Measurements from ENCODE around the gene PRADC1.

The PRADC1 gene

GRCh38 chr2:73197579-73197978 is 35.5 kb downstream of the PRADC1 start:
- H3K4me1 ChIP-seq (ENCODE audit: control insufficient read depth, insufficient read depth, low read length): peaks cover 5% of the 10 kb centered on the region; the same call in 1 of the 2 replicates
- no peak overlapping the region for H3K27ac ChIP-seq (ENCODE audit: low read depth, low read length)
- no peak overlapping the region for H3K4me3 ChIP-seq (ENCODE audit: low read depth, low read length)
- no peaks in the 10 kb centered on the region for H3K36me3 ChIP-seq (ENCODE audit: control insufficient read depth, insufficient read depth, low read length)
- peaks cover 21% of the 10 kb centered on the region for H3K27me3 ChIP-seq (ENCODE audit: control insufficient read depth, insufficient read depth, low read length)
- no peak overlapping the region for H3K9ac ChIP-seq (ENCODE audit: low read depth, low read length)
- H3K9me3 ChIP-seq (ENCODE audit: control insufficient read depth, insufficient read depth, low read length): no peaks in the 10 kb centered on the region

- Histone ChIP-seq H3K9ac (ENCODE audit: low read depth, low read length) (no peak overlapping the region), H3K27ac (ENCODE audit: low read depth, low read length) (no peak overlapping the region), H3K4me3 (ENCODE audit: low read depth, low read length) (no peak overlapping the region), H3K27me3 (ENCODE audit: control insufficient read depth, insufficient read depth, low read length) (peaks cover 23% of the 10 kb centered on the region; the same call in 1 of the 2 replicates), H3K9me3 (ENCODE audit: control insufficient read depth, insufficient read depth, low read length) (no peaks in the 10 kb centered on the region; the same call in 1 of the 2 replicates), H3K36me3 (ENCODE audit: control insufficient read depth, insufficient read depth, low read length) (no peaks in the 10 kb centered on the region), H3K4me1 (ENCODE audit: control insufficient read depth, insufficient read depth, low read length) (peaks cover 13% of the 10 kb centered on the region)
Observed at GRCh38 chr2:73187549-73187948, 45.5 kb downstream of the PRADC1 start.

- no peaks in the 10 kb centered on the region for H3K4me1 ChIP-seq (ENCODE audit: control insufficient read depth, insufficient read depth, low read length)
- H3K36me3 ChIP-seq (ENCODE audit: control insufficient read depth, insufficient read depth, low read length): no peaks in the 10 kb centered on the region
- H3K9me3 ChIP-seq (ENCODE audit: control insufficient read depth, insufficient read depth, low read length): no peaks in the 10 kb centered on the region; the same call in 1 of the 2 replicates
- peaks cover 23% of the 10 kb centered on the region; the same call in 1 of the 2 replicates for H3K27me3 ChIP-seq (ENCODE audit: control insufficient read depth, insufficient read depth, low read length)
- no peak overlapping the region for H3K4me3 ChIP-seq (ENCODE audit: low read depth, low read length)
- no peak overlapping the region for H3K27ac ChIP-seq (ENCODE audit: low read depth, low read length)
- H3K9ac ChIP-seq (ENCODE audit: low read depth, low read length): no peak overlapping the region
Observed at GRCh38 chr2:73185965-73186364, 47.1 kb downstream of the PRADC1 start.

All from HUES48 (cell line).